Bone marrow (tissue), 2 donors: ENCODE data around the gene ADGRL2.

ENCODE experiments used
- DNase-seq, 2 donors: peaks; one replicate each; lab custom pipeline; 2025; lab: John Stamatoyannopoulos, UW

Gene ADGRL2

GRCh38 chr1:81989524-81989923 lies 188.8 kb downstream of the ADGRL2 start:
- no peak for DNase-seq

- no peak for DNase-seq
Observed at GRCh38 chr1:81990241-81990640, 189.5 kb downstream of the ADGRL2 start.

- no peak for DNase-seq
Observed at GRCh38 chr1:81998165-81998564, 197.4 kb downstream of the ADGRL2 start.

- DNase-seq: no peak
Observed at GRCh38 chr1:81999364-81999763, 198.6 kb downstream of the ADGRL2 start.

GRCh38 chr1:82000221-82000620 lies 199.5 kb downstream of the ADGRL2 start:
- no peak for DNase-seq

GRCh38 chr1:82001345-82001744 lies 200.6 kb downstream of the ADGRL2 start:
- no peak for DNase-seq

- no peak for DNase-seq
Observed at GRCh38 chr1:82007804-82008203, 207.1 kb downstream of the ADGRL2 start.

- no peak for DNase-seq
Observed at GRCh38 chr1:82013702-82014101, 213.0 kb downstream of the ADGRL2 start.

- DNase-seq: no peak
Observed at GRCh38 chr1:82015444-82015843, 214.7 kb downstream of the ADGRL2 start.

GRCh38 chr1:82018319-82018718 lies 217.6 kb downstream of the ADGRL2 start:
- no peak for DNase-seq

- DNase-seq: no peak
Observed at GRCh38 chr1:82019508-82019907, 218.8 kb downstream of the ADGRL2 start.

GRCh38 chr1:82030830-82031229 lies 230.1 kb downstream of the ADGRL2 start:
- no peak for DNase-seq

- DNase-seq: no peak
Observed at GRCh38 chr1:82032068-82032467, 231.3 kb downstream of the ADGRL2 start.

GRCh38 chr1:82034812-82035211 lies 234.1 kb downstream of the ADGRL2 start:
- DNase-seq: no peak
